SH-SY5Y (cell line): ENCODE data around the gene CLMN.

ENCODE experiments used
- GATA2 ChIP-seq: IDR thresholded peaks from 2 replicates; pipeline ENCODE4 v1.6.1; 2011; ENCODE audit warnings: mild to moderate bottlenecking, low read depth, low read length
- GATA3 ChIP-seq: IDR thresholded peaks from 2 replicates; pipeline ENCODE4 v1.6.1; 2011; ENCODE audit warnings: low read depth, mild to moderate bottlenecking, low read length, moderate library complexity

DNA sequence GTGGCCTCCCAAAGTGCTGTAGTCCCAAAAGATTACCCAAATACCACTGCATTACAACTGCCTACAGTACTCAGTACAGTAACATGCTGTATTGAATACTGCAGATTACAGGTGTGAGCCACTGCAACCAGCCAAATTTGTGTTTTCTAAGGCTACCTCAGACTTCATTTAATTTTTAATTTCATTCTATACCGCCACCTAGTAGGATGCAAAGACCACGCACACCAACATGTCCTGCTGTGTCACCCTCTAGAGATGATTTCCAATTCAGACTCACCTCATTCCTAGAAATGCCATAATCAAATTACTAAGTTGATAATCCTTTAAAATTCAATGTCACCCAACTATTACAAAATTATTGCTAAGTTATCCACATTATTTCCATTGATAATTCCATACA is 177.5 kb downstream of the CLMN start:
- TF ChIP-seq GATA2 (no peak), GATA3 (no peak)
